ENCODE results near the gene TLR8.

TLR8 gene

GRCh38 chrX:12898073-12898472 is 8.3 kb upstream of the TLR8 start:
- TF ChIP-seq POLR2AphosphoS5 (IDR thresholded peaks at IDR 0.05; ENCODE audit: low read depth, low read length) (no peak), POLR2A (IDR thresholded peaks at IDR 0.05; ENCODE audit: low read depth, low read length) (no peak), TAF1 (IDR thresholded peaks at IDR 0.05; ENCODE audit: borderline replicate concordance, low read depth, low read length) (no peak)
- no peak for DNase-seq (ENCODE audit: insufficient read length)
- no peak for FAIRE-seq

- no peak for TF ChIP-seq TAF1 (IDR thresholded peaks at IDR 0.05; ENCODE audit: borderline replicate concordance, low read depth, low read length)
- TF ChIP-seq POLR2A (IDR thresholded peaks at IDR 0.05; ENCODE audit: low read depth, low read length), result no peak
- no peak for TF ChIP-seq POLR2AphosphoS5 (IDR thresholded peaks at IDR 0.05; ENCODE audit: low read depth, low read length)
- FAIRE-seq (no peak), DNase-seq (ENCODE audit: insufficient read length) (no peak)
Measured at GRCh38 chrX:12899506-12899905, 6.9 kb upstream of the TLR8 start.

- peak; percentile 46 for DNase-seq (ENCODE audit: insufficient read length)
- FAIRE-seq, result peak; percentile 90
- TF ChIP-seq POLR2AphosphoS5 (IDR thresholded peaks at IDR 0.05; ENCODE audit: low read depth, low read length) (no peak), TAF1 (IDR thresholded peaks at IDR 0.05; ENCODE audit: borderline replicate concordance, low read depth, low read length) (no peak), POLR2A (IDR thresholded peaks at IDR 0.05; ENCODE audit: low read depth, low read length) (no peak)
Measured at GRCh38 chrX:12901486-12901885, 4.9 kb upstream of the TLR8 start.

DNA sequence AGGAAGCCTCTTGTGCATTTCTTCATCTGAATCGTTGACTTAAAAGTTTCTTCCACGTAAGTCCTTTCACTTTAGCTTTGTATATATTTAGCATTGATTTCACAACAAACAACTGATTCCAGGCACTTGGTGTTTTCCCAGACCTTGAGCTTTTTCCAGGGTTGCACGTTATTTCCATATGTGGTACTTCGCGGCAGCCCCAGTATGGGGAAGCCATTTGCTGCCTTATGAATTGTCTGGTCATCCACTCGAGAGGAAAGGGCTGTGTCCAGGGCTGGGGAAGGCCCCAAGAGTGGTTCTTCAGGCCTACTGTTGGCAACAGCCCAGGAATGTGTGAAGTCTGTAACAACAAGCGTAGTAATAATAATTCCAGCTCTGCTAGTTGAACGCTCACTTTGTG is 2.8 kb upstream of the TLR8 start:
- FAIRE-seq (no peak), DNase-seq (ENCODE audit: insufficient read length) (no peak)
- TF ChIP-seq TAF1 (IDR thresholded peaks at IDR 0.05; ENCODE audit: borderline replicate concordance, low read depth, low read length) (no peak), POLR2A (IDR thresholded peaks at IDR 0.05; ENCODE audit: low read depth, low read length) (no peak)

DNA sequence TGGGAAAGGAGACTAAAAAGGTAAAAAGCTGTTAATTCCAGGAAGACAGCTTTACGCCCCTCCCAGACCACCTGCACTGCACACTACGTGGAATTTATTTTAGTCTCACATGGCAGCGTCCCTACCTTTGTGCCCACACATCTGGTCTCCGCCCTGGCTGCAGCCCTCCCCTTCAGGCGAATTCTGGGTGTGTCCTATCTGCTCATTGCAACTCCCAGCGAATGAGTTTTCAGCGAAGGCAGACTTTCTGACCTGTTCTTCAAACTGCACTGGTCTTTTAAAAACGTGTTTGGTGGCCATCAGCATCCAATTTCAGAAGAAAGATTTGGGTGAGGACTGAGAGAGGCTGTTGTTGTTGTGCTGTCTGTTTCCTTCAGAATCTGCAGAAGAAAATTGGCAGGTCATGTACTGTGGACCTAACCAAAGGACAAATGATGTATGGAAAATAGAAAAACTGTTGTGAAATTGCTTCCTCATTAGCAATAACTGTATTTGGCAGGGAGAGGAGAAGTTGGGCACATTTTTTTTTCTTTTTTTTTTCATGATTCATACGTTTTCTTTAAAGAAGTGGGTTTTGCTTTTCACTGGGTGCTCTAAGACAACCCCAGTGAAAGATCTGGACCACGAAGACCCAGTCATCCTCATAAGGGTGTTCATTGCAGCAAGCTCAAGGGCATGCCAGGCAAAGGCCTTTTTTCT is 4.2 kb downstream of the TLR8 start:
- DNase-seq (ENCODE audit: insufficient read length) (no peak), FAIRE-seq (no peak)
- TF ChIP-seq TAF1 (IDR thresholded peaks at IDR 0.05; ENCODE audit: borderline replicate concordance, low read depth, low read length) (no peak), POLR2AphosphoS5 (IDR thresholded peaks at IDR 0.05; ENCODE audit: low read depth, low read length) (no peak), POLR2A (IDR thresholded peaks at IDR 0.05; ENCODE audit: low read depth, low read length) (no peak)

- FAIRE-seq (peak; percentile 67), DNase-seq (ENCODE audit: insufficient read length) (no peak)
- TF ChIP-seq TAF1 (IDR thresholded peaks at IDR 0.05; ENCODE audit: borderline replicate concordance, low read depth, low read length) (no peak), POLR2AphosphoS5 (IDR thresholded peaks at IDR 0.05; ENCODE audit: low read depth, low read length) (no peak), POLR2A (IDR thresholded peaks at IDR 0.05; ENCODE audit: low read depth, low read length) (no peak)
Measured at GRCh38 chrX:12911122-12911470, 4.7 kb downstream of the TLR8 start.

GRCh38 chrX:12912791-12913482 is 6.5 kb downstream of the TLR8 start:
- no peak for TF ChIP-seq POLR2A (IDR thresholded peaks at IDR 0.05; ENCODE audit: low read depth, low read length)
- no peak for TF ChIP-seq POLR2AphosphoS5 (IDR thresholded peaks at IDR 0.05; ENCODE audit: low read depth, low read length)
- no peak for TF ChIP-seq TAF1 (IDR thresholded peaks at IDR 0.05; ENCODE audit: borderline replicate concordance, low read depth, low read length)
- DNase-seq (ENCODE audit: insufficient read length) (no peak), FAIRE-seq (peak; percentile 36)

DNA sequence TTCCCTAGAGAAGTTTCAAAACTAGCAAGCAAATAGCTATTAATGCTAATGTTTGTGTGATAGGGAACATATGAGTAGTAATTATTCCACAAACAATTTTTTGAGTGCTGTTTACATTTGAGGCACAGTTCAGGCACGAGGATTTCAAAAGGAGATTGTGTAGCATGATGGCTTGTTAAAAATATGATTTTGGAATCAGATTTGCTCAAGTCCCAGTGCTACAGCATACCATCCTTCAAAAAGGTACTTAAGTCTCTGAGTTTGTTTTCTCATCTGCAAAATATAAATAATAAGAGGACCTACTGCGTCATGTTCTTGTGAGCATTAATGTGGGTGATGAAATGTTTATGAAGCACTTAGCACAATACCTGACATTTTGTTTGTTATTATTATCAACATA is 11.3 kb downstream of the TLR8 start:
- DNase-seq (ENCODE audit: insufficient read length) (no peak), FAIRE-seq (no peak)
- no peak for TF ChIP-seq POLR2AphosphoS5 (IDR thresholded peaks at IDR 0.05; ENCODE audit: low read depth, low read length)
- no peak for TF ChIP-seq TAF1 (IDR thresholded peaks at IDR 0.05; ENCODE audit: borderline replicate concordance, low read depth, low read length)
- no peak for TF ChIP-seq POLR2A (IDR thresholded peaks at IDR 0.05; ENCODE audit: low read depth, low read length)

DNA sequence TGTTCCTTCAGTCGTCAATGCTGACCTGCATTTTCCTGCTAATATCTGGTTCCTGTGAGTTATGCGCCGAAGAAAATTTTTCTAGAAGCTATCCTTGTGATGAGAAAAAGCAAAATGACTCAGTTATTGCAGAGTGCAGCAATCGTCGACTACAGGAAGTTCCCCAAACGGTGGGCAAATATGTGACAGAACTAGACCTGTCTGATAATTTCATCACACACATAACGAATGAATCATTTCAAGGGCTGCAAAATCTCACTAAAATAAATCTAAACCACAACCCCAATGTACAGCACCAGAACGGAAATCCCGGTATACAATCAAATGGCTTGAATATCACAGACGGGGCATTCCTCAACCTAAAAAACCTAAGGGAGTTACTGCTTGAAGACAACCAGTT is 12.6 kb downstream of the TLR8 start:
- DNase-seq (ENCODE audit: insufficient read length), result no peak
- FAIRE-seq, result peak; percentile 56

GRCh38 chrX:12919620-12920019 is 13.2 kb downstream of the TLR8 start:
- no peak for TF ChIP-seq POLR2A (IDR thresholded peaks at IDR 0.05; ENCODE audit: low read depth, low read length)
- no peak for TF ChIP-seq TAF1 (IDR thresholded peaks at IDR 0.05; ENCODE audit: borderline replicate concordance, low read depth, low read length)
- no peak for TF ChIP-seq POLR2AphosphoS5 (IDR thresholded peaks at IDR 0.05; ENCODE audit: low read depth, low read length)
- no peak for DNase-seq (ENCODE audit: insufficient read length)
- FAIRE-seq, result peak; percentile 24

More for the DNA sequence above, 12.6 kb downstream of the TLR8 start:
- TF ChIP-seq POLR2AphosphoS5 (IDR thresholded peaks at IDR 0.05; ENCODE audit: low read depth, low read length) (no peak), TAF1 (IDR thresholded peaks at IDR 0.05; ENCODE audit: borderline replicate concordance, low read depth, low read length) (no peak), POLR2A (IDR thresholded peaks at IDR 0.05; ENCODE audit: low read depth, low read length) (no peak)

DNA sequence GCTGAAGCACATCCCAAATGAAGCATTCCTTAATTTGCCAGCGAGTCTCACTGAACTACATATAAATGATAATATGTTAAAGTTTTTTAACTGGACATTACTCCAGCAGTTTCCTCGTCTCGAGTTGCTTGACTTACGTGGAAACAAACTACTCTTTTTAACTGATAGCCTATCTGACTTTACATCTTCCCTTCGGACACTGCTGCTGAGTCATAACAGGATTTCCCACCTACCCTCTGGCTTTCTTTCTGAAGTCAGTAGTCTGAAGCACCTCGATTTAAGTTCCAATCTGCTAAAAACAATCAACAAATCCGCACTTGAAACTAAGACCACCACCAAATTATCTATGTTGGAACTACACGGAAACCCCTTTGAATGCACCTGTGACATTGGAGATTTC is 14.6 kb downstream of the TLR8 start:
- TF ChIP-seq POLR2AphosphoS5 (IDR thresholded peaks at IDR 0.05; ENCODE audit: low read depth, low read length), result no peak
- no peak for TF ChIP-seq POLR2A (IDR thresholded peaks at IDR 0.05; ENCODE audit: low read depth, low read length)
- no peak for TF ChIP-seq TAF1 (IDR thresholded peaks at IDR 0.05; ENCODE audit: borderline replicate concordance, low read depth, low read length)
- no peak for DNase-seq (ENCODE audit: insufficient read length)
- peak; percentile 81 for FAIRE-seq

Measured in GM12892 (cell line).